ENCODE data around the gene C14orf132.

C14orf132 gene

DNA sequence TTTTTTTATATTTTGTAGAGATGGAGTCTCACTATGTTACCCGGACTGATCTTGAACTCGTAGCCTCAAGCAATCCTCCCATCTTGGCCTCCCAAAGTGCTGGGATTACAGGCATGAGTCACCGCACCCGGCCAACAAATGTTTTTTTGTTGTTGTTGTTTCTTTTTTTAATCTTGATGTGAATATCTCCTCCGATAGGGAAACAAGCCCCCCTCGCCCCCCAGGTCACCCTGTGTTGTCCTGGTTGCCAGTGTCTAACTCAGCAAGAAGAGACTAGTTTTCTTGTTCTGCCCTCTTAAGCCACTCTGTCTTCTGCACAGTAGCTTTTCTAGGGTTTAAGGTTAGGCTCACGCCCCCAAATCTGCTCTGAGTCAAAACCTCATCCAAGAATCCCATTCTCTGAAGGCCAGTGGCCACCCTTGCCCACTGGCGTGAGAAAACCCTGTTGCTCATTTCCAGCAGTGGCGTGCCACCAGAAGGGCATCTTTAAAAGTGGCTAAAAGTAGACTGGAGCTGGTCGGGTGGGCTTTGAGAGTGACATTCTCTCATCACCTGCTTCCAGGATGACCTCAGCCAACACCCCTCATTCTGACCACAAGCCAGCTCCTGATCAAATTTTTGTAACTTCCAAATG is 42.7 kb downstream of the C14orf132 start:
- no peak for DNase-seq

DNA sequence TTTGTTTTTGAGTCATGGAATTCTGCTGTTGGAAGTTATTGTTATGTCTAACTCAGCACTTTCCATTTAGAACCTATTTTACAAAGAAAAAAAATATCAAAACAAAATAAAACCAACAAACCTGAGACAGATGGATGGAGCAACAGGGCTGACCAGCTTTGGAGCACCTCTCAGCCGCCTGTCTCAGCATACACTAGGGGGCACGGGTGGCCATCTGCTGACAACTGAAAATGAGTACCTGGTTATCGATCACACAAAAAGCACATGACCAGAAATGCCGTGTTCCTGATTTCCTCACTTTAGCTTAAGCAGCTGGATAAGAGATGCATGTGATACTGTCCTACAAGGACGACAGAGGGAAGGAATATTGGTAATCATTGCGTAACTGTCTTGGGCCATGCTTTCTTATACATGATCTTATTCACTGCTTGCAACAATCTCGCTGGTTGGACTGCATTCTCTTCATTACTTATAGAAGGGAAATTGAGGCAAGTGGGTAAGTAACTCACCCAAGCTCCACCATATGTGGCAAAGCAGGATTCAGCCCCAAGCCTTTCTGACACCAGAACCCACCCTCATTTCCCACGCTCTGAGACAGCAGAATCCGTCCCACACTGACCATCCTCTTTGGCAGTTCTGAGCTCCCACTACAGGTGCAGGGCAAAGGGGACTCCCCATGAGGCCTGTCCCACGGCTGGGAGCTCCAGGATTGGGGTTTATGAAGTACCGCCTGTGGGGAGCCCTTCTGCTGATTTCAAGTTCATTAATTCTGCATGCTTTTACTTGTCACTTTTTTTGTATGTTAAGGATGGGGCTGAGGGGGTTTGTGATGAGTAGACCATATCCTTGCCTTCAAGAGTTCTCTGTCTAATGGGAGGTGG is 43.5 kb downstream of the C14orf132 start:
- DNase-seq = no peak

DNA sequence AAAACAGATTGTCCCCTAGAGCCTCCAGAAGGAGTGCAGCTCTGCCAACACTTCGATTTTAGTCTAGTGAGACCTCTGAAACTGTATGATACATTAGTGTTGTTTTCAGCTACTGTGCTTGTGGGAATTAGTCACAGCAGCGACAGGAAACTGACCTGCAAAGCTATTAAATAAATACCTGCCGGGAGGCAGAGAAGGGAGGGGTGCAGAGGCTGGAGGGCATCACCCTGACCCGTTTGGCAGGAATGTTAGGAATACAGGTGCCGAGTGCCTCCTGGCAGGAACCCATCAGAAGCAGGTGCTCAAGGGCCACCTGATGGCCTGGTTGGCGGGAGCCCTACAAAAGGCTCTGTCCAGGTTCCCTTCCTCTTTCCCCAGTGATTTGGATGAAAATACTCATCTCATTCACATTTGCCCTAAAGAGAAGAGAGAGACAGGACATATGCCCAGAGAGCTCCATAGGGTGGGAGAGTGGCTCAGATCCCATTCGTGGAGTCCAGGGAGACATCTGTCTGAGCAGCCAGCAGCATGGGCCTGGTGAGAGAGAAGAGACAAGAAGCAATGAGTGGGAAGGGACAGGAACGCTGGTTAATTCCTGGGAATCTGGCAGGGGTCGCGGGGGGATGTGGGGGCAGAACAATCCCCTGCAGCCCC is 44.6 kb downstream of the C14orf132 start:
- no peak for DNase-seq

DNA sequence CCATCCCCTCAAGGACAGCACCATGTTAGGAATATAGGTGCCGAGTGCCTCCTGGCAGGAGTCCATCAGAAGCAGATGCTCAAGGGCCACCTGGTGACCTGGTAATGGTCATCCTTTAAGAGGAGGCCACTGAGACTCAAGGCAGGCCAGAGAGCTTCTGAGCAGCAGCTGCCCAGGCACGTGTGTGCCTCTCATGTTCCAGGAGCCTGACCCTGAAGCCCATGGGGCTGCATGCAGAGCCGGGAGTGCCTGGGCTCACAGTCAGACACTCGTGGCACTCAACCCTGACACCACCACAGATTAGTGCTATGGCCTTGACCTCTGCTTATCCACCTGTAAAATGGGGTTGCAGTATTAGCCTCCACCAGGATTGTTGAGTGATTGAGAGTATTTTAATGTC is 45.6 kb downstream of the C14orf132 start:
- DNase-seq = no peak

DNA sequence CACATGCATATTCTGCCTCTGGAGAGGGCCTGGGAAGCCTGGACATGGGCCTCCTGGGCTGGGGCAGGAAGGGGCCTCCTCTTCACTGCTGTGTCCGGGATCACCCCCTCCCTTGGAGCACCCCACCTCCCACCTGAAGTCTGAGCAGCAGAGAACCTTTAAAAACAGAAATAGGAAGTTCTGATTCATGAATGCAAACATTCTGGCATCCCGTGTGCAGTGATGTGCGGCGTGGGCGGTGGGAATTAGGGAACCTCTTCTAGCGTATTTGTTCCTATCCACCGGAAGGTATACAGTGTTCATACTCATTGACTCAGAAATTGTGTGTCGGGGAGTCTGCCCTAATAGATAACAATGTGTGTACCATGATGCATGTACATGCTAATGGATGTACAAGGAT is 46.2 kb downstream of the C14orf132 start:
- no peak for DNase-seq

DNA sequence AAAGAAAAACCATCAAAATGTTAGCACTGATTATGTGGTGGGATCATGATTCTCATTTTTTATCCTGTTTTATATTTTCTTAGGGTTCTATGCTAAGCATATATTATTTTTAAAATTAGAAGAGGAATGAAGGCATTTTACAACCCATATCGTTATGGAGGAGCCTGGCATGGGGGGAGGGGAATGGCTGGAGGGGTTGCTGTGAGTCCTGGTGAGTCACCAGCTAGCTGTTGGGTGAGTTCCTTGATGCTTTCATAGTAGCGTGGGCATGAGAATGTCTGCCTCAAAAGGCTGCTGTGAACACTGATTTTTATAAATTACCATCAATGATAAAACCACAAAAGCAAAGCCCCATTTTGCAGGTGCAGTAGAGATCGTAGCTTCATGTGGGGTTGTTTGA is 46.9 kb downstream of the C14orf132 start:
- DNase-seq = peak in 2 of 58 donors; percentile 8 to 15

DNA sequence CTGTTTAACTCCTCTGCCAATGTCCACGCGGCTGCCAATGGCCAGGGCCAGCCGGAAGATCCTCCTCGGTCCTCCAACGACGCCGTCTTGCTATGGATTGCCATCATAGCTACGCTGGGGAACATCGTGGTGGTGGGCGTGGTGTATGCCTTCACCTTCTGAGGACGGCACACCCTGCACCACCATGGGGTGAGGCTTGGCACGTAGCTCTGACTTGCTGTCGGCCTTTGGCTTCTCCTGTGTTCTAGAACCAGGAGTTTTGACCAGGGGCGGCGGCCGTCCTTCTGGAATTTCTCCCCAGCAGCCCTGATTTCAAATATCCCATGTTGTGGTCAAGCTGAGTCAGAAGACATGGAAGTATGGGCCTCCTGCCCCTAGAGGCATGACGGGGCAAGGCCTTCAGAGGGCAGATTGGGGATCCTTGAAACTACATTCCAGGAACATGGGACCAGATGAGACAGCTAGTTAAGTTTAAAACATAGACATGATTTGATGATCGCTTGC is 47.5 kb downstream of the C14orf132 start:
- DNase-seq = no peak

DNA sequence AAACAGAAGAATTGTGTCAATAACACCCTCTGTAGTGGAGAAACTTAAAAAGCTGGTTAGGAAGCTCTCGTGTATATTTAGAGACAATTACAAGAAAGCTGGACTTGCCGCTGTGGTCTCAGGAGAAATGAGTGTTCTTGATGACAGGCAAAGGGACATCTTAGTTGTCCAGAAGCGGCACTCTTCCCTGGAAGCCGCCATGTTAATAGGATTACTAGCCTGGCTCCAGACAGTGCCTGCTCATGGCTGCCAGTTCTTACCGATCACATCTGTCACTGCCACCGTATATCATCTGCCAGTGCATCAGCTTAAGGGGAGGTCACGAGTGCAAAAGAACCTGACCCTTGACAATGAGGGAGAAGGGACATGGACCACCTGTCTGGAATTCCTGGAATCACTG is 48.9 kb downstream of the C14orf132 start:
- DNase-seq = no peak

DNA sequence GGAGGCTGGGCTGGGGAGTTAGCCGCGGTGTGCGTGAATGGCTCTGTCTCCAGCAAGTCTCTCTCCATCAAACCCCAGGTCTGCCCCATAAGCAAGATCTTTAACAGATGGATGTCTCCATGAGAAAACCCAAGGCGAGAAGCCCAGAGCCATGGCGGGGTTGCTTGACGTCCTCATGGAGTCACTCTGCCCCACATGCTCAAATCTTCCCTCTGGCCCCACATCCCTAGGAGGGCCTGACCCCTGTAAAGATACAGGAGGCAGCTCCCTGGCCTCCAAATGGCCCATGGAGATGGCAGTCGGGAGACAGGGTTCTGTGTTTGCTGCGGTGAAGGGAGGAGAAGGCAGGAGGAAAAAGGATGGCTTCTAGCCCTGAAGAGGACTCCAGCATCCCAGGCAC is 49.3 kb downstream of the C14orf132 start:
- no peak for DNase-seq

DNA sequence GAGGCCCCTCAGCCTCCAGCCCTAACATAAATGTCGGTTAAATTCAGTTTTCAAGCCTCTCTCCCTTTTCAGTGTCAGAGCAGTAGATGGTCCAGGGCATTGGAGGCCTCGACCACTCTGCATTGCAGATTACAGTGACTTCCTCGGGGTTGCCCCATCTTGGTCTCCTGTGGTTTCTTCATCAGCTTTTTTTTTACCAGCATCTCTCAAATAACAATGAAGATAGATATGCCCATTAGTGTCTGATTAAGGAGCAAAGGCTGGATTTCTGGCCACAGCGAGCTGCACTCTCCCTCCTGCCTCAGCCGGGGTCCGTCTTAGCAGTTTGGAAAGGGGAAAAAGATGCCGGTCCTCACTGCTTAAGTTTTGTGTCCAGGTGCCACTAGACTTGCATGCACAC is 49.7 kb downstream of the C14orf132 start:
- DNase-seq = no peak

DNA sequence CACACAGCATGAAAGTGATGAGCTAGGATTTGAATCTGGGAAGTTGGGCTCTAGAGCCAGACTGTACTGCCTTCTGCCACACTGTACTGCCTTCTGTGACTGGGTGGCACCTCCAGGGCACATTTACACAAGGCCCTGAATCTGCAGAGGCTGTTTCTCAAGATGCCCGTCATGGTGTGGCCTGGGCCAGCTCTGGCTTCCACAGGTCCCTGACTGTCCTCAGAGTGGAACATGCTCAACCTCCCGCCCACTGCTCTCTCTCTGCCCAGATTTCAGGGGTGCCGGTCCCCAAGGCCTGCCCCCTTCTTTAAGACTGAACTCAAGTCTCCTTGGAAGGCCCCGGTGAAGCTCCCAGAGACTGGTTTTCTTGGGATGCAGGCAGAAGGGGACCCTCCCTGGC is 50.2 kb downstream of the C14orf132 start:
- no peak for DNase-seq

DNA sequence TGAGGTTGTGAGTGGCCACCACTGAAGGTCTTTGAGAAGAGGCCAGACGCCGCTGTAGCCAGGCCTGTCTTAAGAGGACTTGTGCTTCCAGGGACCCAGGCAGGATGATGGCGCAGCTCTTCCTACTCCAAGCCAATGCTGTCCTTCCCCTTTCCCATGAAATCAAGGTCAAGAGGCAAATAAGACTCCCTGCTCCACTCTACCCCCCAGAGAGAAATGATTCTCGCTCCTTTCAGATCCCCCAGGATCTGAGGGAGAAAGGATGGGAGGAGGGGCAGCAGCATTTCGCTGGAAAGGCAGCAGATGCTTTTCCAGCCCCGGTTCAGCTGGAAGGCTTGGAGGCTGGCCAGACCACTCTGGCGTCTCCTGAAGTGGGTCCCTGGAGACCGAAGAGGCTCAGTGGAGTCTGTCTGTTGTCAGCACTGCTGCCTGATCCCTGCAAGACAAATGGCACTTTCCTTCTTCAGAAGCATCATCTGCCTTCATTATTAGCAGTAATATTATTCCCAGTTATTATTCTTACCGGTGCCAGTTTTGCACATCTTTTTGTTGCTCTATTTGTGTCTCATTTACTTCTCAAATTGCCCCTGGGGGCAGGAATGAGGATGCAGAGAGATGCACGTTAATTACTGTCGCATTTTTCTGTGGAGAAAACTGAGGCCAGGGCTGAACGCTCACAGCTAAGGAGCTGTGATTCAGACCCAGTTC is 51.4 kb downstream of the C14orf132 start:
- DNase-seq = peak in 42 of 58 donors; percentile 10 to 75 (median 40)

DNA sequence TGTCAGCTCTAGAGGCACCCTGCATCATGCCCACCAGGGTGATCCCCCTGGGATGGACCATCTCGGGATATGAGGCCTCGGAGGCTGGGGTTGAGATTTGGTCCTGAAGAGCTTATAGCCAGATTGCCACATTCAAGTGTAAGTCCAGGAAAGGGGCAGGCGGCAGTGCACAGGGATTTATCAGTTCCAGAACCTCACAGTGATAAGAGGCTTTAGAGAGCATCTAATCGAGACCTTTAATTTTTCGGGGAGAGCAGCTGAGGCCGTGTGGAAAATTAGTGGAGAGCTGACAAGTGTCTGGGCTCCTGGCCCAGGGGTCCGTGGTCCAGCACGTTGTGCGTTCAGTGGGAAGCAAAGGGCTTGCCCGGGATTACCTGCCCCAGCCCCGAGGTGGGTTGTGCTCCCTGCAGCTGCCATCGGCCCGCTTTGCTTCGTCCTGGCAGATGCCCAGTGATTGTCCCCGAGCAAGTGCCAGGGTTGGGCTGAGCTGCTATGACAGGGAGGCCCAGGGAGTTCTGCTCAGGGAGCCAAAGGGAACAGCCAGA is 52.1 kb downstream of the C14orf132 start:
- peak in 17 of 58 donors; percentile 10 to 54 (median 17) for DNase-seq

DNA sequence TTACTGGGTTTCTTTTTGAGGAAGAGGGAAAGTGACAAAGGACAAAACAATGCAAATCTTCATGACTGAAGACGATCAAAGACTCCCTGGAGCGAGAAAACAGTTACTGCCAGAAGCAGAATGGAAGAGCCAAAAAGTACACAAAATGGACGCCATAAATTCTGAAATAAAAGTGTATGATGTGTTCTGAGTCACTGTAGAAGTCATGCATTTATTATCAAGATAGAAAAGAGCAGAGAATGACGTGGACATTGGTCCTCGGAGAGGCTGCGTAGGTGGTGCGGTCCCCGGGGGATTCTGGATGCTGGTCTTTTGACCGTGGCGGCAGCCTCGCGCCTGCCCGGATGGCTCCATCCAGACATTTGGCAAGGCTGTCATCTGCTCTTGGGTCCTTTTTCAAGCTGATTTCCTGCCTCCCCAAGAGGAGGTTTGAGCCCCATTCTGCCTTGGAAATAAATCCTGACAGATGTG is 52.8 kb downstream of the C14orf132 start:
- no peak for DNase-seq

DNA sequence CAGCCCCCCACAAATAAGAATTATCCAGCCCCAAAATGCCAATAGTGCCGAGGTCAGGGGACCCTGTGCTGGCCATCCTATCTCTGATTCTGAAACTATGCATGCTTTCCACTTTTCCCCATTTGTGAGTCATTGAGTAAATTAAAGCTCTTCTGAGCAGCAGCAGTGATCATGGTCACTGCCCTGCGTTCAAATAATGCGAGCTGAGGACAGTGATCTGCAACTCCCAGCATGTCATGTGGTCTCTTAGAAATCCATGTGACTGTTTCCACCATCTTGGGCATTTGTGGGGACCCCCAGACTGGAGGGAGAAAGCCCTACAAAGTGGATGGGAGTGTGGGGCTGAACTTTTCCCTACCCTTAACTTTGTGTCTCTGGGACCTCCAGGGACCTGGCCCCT is 53.8 kb downstream of the C14orf132 start:
- no peak for DNase-seq

DNA sequence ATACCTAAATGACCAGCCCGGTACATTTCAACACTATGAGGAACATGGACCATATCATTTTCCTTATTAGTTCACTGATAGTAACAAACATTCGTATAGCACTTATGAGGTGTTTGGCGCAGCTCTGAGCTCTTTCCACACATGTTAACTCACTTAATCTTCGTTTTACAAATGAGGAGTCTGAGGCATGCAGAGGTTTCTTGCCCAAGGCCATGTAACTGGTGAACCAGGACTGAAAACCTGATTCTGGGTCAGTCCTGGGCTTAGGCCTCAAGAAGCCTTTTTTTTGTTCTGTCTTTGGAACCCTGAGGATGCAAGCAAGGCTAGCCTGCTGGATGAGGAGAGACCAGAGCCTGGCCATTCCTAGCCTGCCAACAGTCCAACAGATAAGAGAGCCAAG is 55.0 kb downstream of the C14orf132 start:
- no peak for DNase-seq

DNA sequence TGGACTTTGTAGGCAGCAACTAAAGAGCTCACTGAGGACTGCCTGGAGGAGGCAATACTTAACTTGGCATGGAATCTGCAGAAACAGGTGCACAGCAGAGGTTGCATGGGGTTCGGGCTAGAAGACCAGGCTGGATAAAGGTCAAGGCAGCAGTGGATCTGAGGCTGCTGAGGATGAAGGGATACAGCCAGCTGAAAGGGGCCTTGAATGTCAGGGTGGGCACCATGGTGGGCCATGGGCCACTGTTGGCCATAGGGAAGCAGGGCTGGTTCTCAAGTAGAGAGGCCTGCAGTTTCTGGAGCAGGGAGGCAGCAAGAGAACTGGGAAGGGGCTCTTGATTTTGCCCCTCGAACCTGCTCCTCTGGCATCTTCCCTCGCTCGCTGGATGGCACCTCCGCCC is 55.5 kb downstream of the C14orf132 start:
- DNase-seq = no peak

DNA sequence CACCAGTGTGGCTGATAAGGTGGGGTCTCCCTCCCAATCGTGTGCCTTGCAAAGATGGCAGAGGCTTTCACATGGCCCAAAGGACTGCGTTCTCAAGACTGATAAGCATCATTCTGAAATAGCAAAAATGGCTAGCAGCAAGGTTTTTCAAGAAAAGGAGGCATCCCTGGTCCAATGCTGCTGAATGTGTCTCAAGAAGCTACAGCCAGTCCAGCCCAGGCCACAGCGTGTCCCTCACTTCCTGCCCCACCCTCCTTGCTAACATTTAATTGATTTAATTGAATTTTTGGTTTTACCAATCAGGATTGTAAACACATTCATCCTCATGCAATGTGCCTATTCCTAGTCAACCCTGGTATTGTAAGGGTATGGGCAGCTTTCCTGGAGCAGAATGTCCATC is 55.9 kb downstream of the C14orf132 start:
- no peak for DNase-seq

DNA sequence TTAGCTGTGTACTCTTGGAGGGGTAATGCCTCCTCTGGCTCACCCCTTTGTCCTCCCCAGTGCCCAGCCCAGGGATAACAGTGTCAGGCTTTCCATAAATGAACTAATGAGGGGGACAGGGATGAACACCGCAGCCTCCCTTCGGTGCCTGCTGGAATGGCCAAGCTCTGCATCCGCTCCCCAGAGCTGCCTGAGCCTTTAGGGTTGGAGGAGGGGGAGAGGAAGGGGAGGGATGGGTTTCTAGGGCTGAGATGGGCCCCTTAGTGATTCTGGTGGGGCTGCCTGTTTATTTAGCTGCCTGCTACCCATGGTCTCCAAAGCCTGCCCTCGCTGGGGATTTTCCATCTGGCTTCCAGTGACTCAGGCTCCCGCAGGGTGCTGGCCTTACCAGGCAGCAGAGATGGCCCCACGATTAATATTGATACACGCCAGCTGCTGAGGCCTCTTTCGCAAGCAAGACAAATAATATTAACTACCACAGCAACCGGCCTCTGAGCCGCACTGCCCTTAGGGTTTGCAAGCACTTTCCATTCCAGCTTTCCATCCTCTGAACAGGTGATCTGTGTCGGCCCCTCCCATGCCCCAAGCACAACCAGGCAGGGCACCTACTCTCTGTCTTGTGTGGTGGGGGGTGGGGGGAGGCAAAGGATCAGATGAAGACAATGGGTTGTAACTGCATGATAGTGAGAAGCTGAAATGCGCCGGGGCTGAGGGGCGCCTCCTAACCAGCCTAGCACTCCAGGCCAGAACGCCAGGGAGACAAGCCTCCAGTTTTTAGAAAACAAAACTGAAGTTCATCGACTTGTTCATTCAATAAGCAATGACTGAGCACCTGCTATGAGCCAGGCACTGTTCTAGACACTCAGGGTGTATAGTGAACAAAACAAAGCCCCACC is 56.7 kb downstream of the C14orf132 start:
- DNase-seq = no peak
